Glutamatergic neuron (in vitro differentiated cells): ENCODE results near the gene CCDC90B. TPM values are rescaled to one million over a fixed set of nuclear protein-coding genes. Genes with fewer than 3 reads are reported as not detected.
A peak's percentile ranks its signal among the peaks of the same experiment; 100 is the strongest.

ENCODE experiments used
- DNase-seq: peaks from one replicate; pipeline ENCODE4 v3.0.0; 2022
- H3K27ac Mint-ChIP-seq: one replicate; pipeline ENCODE4 v1.8.0; 2020; ENCODE audit warnings: mild to moderate bottlenecking, mixed read lengths, inconsistent platforms; ENCODE audit not compliant: unreplicated experiment
- H3K27me3 Mint-ChIP-seq: one replicate; pipeline ENCODE4 v1.8.0; 2020; ENCODE audit warnings: mild to moderate bottlenecking, moderate library complexity, mixed read lengths, inconsistent platforms; ENCODE audit not compliant: unreplicated experiment
- H3K36me3 Mint-ChIP-seq: one replicate; pipeline ENCODE4 v1.8.0; 2020; ENCODE audit warnings: mild to moderate bottlenecking, mixed read lengths, inconsistent platforms; ENCODE audit not compliant: unreplicated experiment
- H3K4me1 Mint-ChIP-seq: one replicate; pipeline ENCODE4 v1.8.0; 2020; ENCODE audit warnings: mild to moderate bottlenecking, low read depth, mixed read lengths, inconsistent platforms; ENCODE audit not compliant: unreplicated experiment
- H3K4me3 Mint-ChIP-seq: one replicate; pipeline ENCODE4 v1.8.0; 2020; ENCODE audit warnings: mild to moderate bottlenecking, mixed read lengths, inconsistent platforms; ENCODE audit not compliant: unreplicated experiment
- H3K9me3 Mint-ChIP-seq: one replicate; pipeline ENCODE4 v1.8.0; 2020; ENCODE audit warnings: mild to moderate bottlenecking, moderate library complexity, mixed read lengths, inconsistent platforms; ENCODE audit not compliant: unreplicated experiment
- total RNA-seq: library from RNA; stranded (reverse); fragmentation: NEBNext Ultra II Directional; extraction: Animal tissue kit (Norgen Biotek cat#: 25700); gene quantifications from one replicate; pipeline ENCODE4 v1.2.1, GENCODE V29; 2021; ENCODE audit not compliant: unreplicated experiment
- TF ChIP-seq, protein P1 (sequence below): fragments of 200-600 bp; sonication (generic); IDR thresholded peaks from one replicate; pipeline ENCODE4 v1.5.0; 2021; ENCODE audit not compliant: partially characterized antibody, unreplicated experiment

Gene CCDC90B
- total RNA-seq, 1 donor from 2014 or later: 61.3 TPM

DNA sequence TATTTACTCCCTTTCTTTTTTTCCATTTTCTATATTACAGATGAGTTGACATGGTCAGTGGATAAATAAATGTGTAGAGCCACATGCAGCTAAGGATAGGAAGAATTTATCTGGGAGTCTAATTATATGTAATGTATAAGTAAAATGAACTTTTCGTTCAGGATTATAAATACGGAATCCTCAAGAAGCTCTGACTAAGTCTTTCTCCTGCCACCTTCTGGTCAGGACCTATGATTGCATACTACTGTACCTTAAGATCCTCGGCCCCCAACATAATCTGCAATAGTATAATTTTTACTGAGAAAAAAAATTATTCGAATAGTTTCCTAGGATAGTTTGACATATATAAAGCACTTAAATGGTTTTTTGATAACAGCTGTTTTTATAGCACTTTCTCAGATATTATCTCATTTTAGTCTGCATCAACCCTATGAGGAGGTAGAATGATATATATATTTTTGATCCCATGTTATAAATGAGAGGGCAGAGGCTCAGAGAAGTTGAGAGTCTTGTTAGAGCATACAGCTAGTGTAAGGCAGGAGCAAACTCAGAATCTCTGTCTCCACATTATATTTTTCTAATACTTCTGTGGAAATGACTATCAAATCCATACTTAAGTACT lies 36.1 kb downstream of the CCDC90B start:
- no peaks in the 10 kb centered on the region for H3K4me1 Mint-ChIP-seq
- TF ChIP-seq, protein P1, sequence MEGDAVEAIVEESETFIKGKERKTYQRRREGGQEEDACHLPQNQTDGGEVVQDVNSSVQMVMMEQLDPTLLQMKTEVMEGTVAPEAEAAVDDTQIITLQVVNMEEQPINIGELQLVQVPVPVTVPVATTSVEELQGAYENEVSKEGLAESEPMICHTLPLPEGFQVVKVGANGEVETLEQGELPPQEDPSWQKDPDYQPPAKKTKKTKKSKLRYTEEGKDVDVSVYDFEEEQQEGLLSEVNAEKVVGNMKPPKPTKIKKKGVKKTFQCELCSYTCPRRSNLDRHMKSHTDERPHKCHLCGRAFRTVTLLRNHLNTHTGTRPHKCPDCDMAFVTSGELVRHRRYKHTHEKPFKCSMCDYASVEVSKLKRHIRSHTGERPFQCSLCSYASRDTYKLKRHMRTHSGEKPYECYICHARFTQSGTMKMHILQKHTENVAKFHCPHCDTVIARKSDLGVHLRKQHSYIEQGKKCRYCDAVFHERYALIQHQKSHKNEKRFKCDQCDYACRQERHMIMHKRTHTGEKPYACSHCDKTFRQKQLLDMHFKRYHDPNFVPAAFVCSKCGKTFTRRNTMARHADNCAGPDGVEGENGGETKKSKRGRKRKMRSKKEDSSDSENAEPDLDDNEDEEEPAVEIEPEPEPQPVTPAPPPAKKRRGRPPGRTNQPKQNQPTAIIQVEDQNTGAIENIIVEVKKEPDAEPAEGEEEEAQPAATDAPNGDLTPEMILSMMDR: peak; percentile 71
- H3K27me3 Mint-ChIP-seq: no peaks in the 10 kb centered on the region
- H3K36me3 Mint-ChIP-seq: no peaks in the 10 kb centered on the region
- no peak overlapping the region for H3K27ac Mint-ChIP-seq
- no peak for DNase-seq
- no peak overlapping the region for H3K4me3 Mint-ChIP-seq
- H3K9me3 Mint-ChIP-seq: no peaks in the 10 kb centered on the region

- TF ChIP-seq, protein P1: no peak
- no peaks in the 10 kb centered on the region for H3K27me3 Mint-ChIP-seq
Observed at GRCh38 chr11:83249445-83249844, 36.7 kb downstream of the CCDC90B start.

GRCh38 chr11:83241291-83241946 lies 44.7 kb downstream of the CCDC90B start:
- TF ChIP-seq, protein P1: peak; percentile 41
- H3K27ac Mint-ChIP-seq: no peak overlapping the region
- H3K4me3 Mint-ChIP-seq: no peak overlapping the region
- H3K4me1 Mint-ChIP-seq: no peaks in the 10 kb centered on the region
- H3K27me3 Mint-ChIP-seq: peaks cover 2% of the 10 kb centered on the region
- H3K36me3 Mint-ChIP-seq: no peaks in the 10 kb centered on the region
- peak; percentile 57 for DNase-seq
- H3K9me3 Mint-ChIP-seq: peaks cover 2% of the 10 kb centered on the region

More at GRCh38 chr11:83249445-83249844, 36.7 kb downstream of the CCDC90B start:
- no peak overlapping the region for H3K4me3 Mint-ChIP-seq
- no peak overlapping the region for H3K27ac Mint-ChIP-seq
- no peaks in the 10 kb centered on the region for H3K9me3 Mint-ChIP-seq
- DNase-seq: no peak
- no peaks in the 10 kb centered on the region for H3K4me1 Mint-ChIP-seq
- H3K36me3 Mint-ChIP-seq: no peaks in the 10 kb centered on the region

GRCh38 chr11:83238111-83238510 lies 48.1 kb downstream of the CCDC90B start:
- no peak overlapping the region for H3K4me3 Mint-ChIP-seq
- H3K27ac Mint-ChIP-seq: no peak overlapping the region
- H3K27me3 Mint-ChIP-seq: peaks cover 2% of the 10 kb centered on the region
- TF ChIP-seq, protein P1: no peak
- peaks cover 2% of the 10 kb centered on the region for H3K9me3 Mint-ChIP-seq
- H3K4me1 Mint-ChIP-seq: peaks cover 3% of the 10 kb centered on the region
- no peak for DNase-seq
- H3K36me3 Mint-ChIP-seq: no peaks in the 10 kb centered on the region

GRCh38 chr11:83235825-83236224 lies 50.3 kb downstream of the CCDC90B start:
- no peaks in the 10 kb centered on the region for H3K27me3 Mint-ChIP-seq
- H3K4me3 Mint-ChIP-seq: no peak overlapping the region
- H3K9me3 Mint-ChIP-seq: no peaks in the 10 kb centered on the region
- H3K36me3 Mint-ChIP-seq: no peaks in the 10 kb centered on the region
- TF ChIP-seq, protein P1: no peak
- no peak for DNase-seq
- no peak overlapping the region for H3K27ac Mint-ChIP-seq
- peaks cover 3% of the 10 kb centered on the region for H3K4me1 Mint-ChIP-seq
